Measurements from ENCODE around the gene STKLD1. TPM values are rescaled to one million over a fixed set of nuclear protein-coding genes. Genes with fewer than 3 reads are reported as not detected.
"Not testable (repeated sequence)": the region's sequence is repeated elsewhere in the genome, so short reads cannot be mapped to it uniquely, and the experiment has no call there.

Gene STKLD1
- 0.37 and 1.1 TPM in 2 replicates for total RNA-seq (2014; rRNA removed; shearing (Covaris generic))

- DNase-seq (ENCODE audit: low spot score), result peak; percentile 95
- in situ Hi-C loops (cut with HindIII; ENCODE audit: low sequenced_read_pairs), result loop anchor here (5.0 kb wide), 1 partner anchor 41 kb away; the partner anchor contains the start of gene REXO4
Observed at GRCh38 chr9:133375724-133376654, at the start of gene STKLD1, which contains the start of gene SURF4. Gene STKLD1, plus strand, starts transcription at chr9:133376366. Its CDS starts 108 bp downstream, at chr9:133376474. Gene SURF4, minus strand, starts transcription at chr9:133376060. Its CDS starts 91 bp downstream, at chr9:133375969.

- in situ Hi-C loops (cut with HindIII; ENCODE audit: low sequenced_read_pairs); DNase-seq (ENCODE audit: low spot score): not testable (repeated sequence)
Observed at GRCh38 chr9:133327021-133327420, 49.1 kb upstream of the STKLD1 start.

- DNase-seq (ENCODE audit: low spot score), result no peak
- in situ Hi-C loops (cut with HindIII; ENCODE audit: low sequenced_read_pairs), result no loop called here
Observed at GRCh38 chr9:133327834-133328484, 48.2 kb upstream of the STKLD1 start.

GRCh38 chr9:133329306-133330156 is 46.6 kb upstream of the STKLD1 start:
- in situ Hi-C loops (cut with HindIII; ENCODE audit: low sequenced_read_pairs), result not testable (repeated sequence)
- peak; percentile 39 for DNase-seq (ENCODE audit: low spot score)

- in situ Hi-C loops (cut with HindIII; ENCODE audit: low sequenced_read_pairs), result no loop called here
- no peak for DNase-seq (ENCODE audit: low spot score)
Observed at GRCh38 chr9:133331221-133331620, 44.9 kb upstream of the STKLD1 start.

- in situ Hi-C loops (cut with HindIII; ENCODE audit: low sequenced_read_pairs), result no loop called here
- no peak for DNase-seq (ENCODE audit: low spot score)
Observed at GRCh38 chr9:133331641-133332380, 44.4 kb upstream of the STKLD1 start.

GRCh38 chr9:133332381-133332730 is 43.8 kb upstream of the STKLD1 start:
- in situ Hi-C loops (cut with HindIII; ENCODE audit: low sequenced_read_pairs), result no loop called here
- DNase-seq (ENCODE audit: low spot score), result no peak

- DNase-seq (ENCODE audit: low spot score), result no peak
- in situ Hi-C loops (cut with HindIII; ENCODE audit: low sequenced_read_pairs), result no loop called here
Observed at GRCh38 chr9:133333011-133333410, 43.2 kb upstream of the STKLD1 start.

GRCh38 chr9:133333566-133333965 is 42.6 kb upstream of the STKLD1 start:
- in situ Hi-C loops (cut with HindIII; ENCODE audit: low sequenced_read_pairs), result no loop called here

GRCh38 chr9:133334161-133334560 is 42.0 kb upstream of the STKLD1 start:
- DNase-seq (ENCODE audit: low spot score), result no peak
- in situ Hi-C loops (cut with HindIII; ENCODE audit: low sequenced_read_pairs), result no loop called here

More at GRCh38 chr9:133333566-133333965, 42.6 kb upstream of the STKLD1 start:
- no peak for DNase-seq (ENCODE audit: low spot score)

- DNase-seq (ENCODE audit: low spot score); in situ Hi-C loops (cut with HindIII; ENCODE audit: low sequenced_read_pairs): not testable (repeated sequence)
Observed at GRCh38 chr9:133334888-133335287, 41.3 kb upstream of the STKLD1 start.

- DNase-seq (ENCODE audit: low spot score), result peak; percentile 89
- in situ Hi-C loops (cut with HindIII; ENCODE audit: low sequenced_read_pairs), result no loop called here
Observed at GRCh38 chr9:133335924-133336811, 40.0 kb upstream of the STKLD1 start, which contains the start of gene SURF6. Gene SURF6, minus strand, starts transcription at chr9:133336188. Its CDS starts 56 bp downstream, at chr9:133336132.

GRCh38 chr9:133339641-133340040 is 36.5 kb upstream of the STKLD1 start:
- in situ Hi-C loops (cut with HindIII; ENCODE audit: low sequenced_read_pairs), result no loop called here
- DNase-seq (ENCODE audit: low spot score), result no peak

GRCh38 chr9:133340256-133340655 is 35.9 kb upstream of the STKLD1 start:
- in situ Hi-C loops (cut with HindIII; ENCODE audit: low sequenced_read_pairs), result no loop called here
- no peak for DNase-seq (ENCODE audit: low spot score)

- in situ Hi-C loops (cut with HindIII; ENCODE audit: low sequenced_read_pairs), result no loop called here
- DNase-seq (ENCODE audit: low spot score), result no peak
Observed at GRCh38 chr9:133340916-133341315, 35.2 kb upstream of the STKLD1 start.

GRCh38 chr9:133341369-133342068 is 34.6 kb upstream of the STKLD1 start:
- in situ Hi-C loops (cut with HindIII; ENCODE audit: low sequenced_read_pairs), result no loop called here
- no peak for DNase-seq (ENCODE audit: low spot score)

GRCh38 chr9:133342069-133342406 is 34.1 kb upstream of the STKLD1 start:
- no peak for DNase-seq (ENCODE audit: low spot score)
- in situ Hi-C loops (cut with HindIII; ENCODE audit: low sequenced_read_pairs), result no loop called here

Data from G401 (cell line).